Thoracic aorta (tissue), 2 donors: ENCODE data around the gene RACGAP1. TPM values are rescaled to one million over a fixed set of nuclear protein-coding genes. Genes with fewer than 3 reads are reported as not detected.
"Not testable (repeated sequence)": the region's sequence is repeated elsewhere in the genome, so short reads cannot be mapped to it uniquely, and the experiment has no call there.

Experiments used
- ATAC-seq: fragments of 150-250 bp; one replicate; pipeline ENCODE4 v1.8.0; 2017; ENCODE audit warnings: low read depth; ENCODE audit not compliant: insufficient number of reproducible peaks, low FRiP score
- DNase-seq: peaks from one replicate; pipeline ENCODE4 v3.0.0-alpha.2; 2020; ENCODE audit warnings: low spot score
- H3K27ac ChIP-seq, 2 donors: fragments of 200-600 bp; sonication (generic); 1 replicate in 1 of 2; 2 replicates in 1 of 2; pipeline ENCODE4 v1.5.1; 2016; ENCODE audit warnings: mild to moderate bottlenecking in 2 of 2, moderate library complexity in 2 of 2
- H3K27me3 ChIP-seq: fragments of 200-600 bp; sonication (generic); replicated peaks from 2 replicates; pipeline ENCODE4 v1.6.0; 2016; ENCODE audit warnings: mild to moderate bottlenecking; ENCODE audit not compliant: insufficient read depth
- H3K36me3 ChIP-seq: fragments of 200-600 bp; sonication (generic); one replicate; pipeline ENCODE4 v1.5.1; 2016
- H3K4me1 ChIP-seq, 2 donors: fragments of 200-600 bp; sonication (generic); 1 replicate in 1 of 2; 2 replicates in 1 of 2; pipeline versions ENCODE4 v1.5.1 to v1.6.0; 2016; ENCODE audit warnings: low read depth in 2 of 2, mild to moderate bottlenecking in 1 of 2; ENCODE audit not compliant: control insufficient read depth in 1 of 2
- H3K4me3 ChIP-seq: fragments of 200-600 bp; sonication (generic); 2 replicates; pipeline ENCODE4 v1.5.1; 2016; ENCODE audit warnings: mild to moderate bottlenecking
- H3K9me3 ChIP-seq: fragments of 200-600 bp; sonication (generic); 2 replicates; pipeline ENCODE4 v1.5.1; 2016
- CTCF ChIP-seq: fragments of 200-600 bp; sonication (generic); IDR thresholded peaks from one replicate; pipeline ENCODE4 v1.5.1; 2019; ENCODE audit warnings: antibody characterized with exemption
- total RNA-seq, 2 donors: library from RNA; depleted of rRNA; stranded (reverse); fragments of >200 nt; gene quantifications; one replicate each; pipeline versions ENCODE4 v1.1.0 to v1.2.3, GENCODE V29; 2016

RACGAP1 gene
- total RNA-seq, 2 donors from 2014 or later = 3.0 to 4.8 TPM

- Histone ChIP-seq H3K27me3 (no peaks in the 10 kb centered on the region), H3K4me1 (no peaks in the 10 kb centered on the region), H3K4me3 (no peak overlapping the region), H3K36me3 (peaks cover 6% of the 10 kb centered on the region), H3K27ac (no peak overlapping the region), H3K9me3 (no peaks in the 10 kb centered on the region)
- DNase-seq (no peak), ATAC-seq (no peak)
- no peak for TF ChIP-seq CTCF
These were observed 20.6 kb downstream of the RACGAP1 start for GRCh38 chr12:50004696-50005095.

- no peak overlapping the region for H3K4me3 ChIP-seq
- H3K4me1 ChIP-seq = no peaks in the 10 kb centered on the region
- peaks cover 6% of the 10 kb centered on the region for H3K36me3 ChIP-seq
- H3K27me3 ChIP-seq = no peaks in the 10 kb centered on the region
- no peaks in the 10 kb centered on the region for H3K9me3 ChIP-seq
- DNase-seq (no peak), ATAC-seq (no peak)
- TF ChIP-seq CTCF = no peak
- no peak overlapping the region for H3K27ac ChIP-seq
These were observed 21.7 kb downstream of the RACGAP1 start for GRCh38 chr12:50003595-50003994.

- Histone ChIP-seq H3K9me3 (no peaks in the 10 kb centered on the region), H3K36me3 (peaks cover 9% of the 10 kb centered on the region), H3K4me3 (no peak overlapping the region), H3K27me3 (no peaks in the 10 kb centered on the region), H3K27ac (no peak overlapping the region), H3K4me1 (no peaks in the 10 kb centered on the region)
- DNase-seq (no peak), ATAC-seq (no peak)
- no peak for TF ChIP-seq CTCF
These were observed 26.8 kb downstream of the RACGAP1 start for GRCh38 chr12:49998453-49998852.

GRCh38 chr12:49990273-49990672 is 35.0 kb downstream of the RACGAP1 start:
- Histone ChIP-seq H3K27me3 (no peaks in the 10 kb centered on the region), H3K9me3 (no peaks in the 10 kb centered on the region), H3K4me1 (no peaks in the 10 kb centered on the region), H3K4me3 (no peak overlapping the region), H3K36me3 (no peaks in the 10 kb centered on the region), H3K27ac (no peak overlapping the region)
- TF ChIP-seq CTCF = no peak
- ATAC-seq (no peak), DNase-seq (no peak)

GRCh38 chr12:49989400-49989799 is 35.9 kb downstream of the RACGAP1 start:
- not testable (repeated sequence) for H3K27ac ChIP-seq, H3K4me1 ChIP-seq, H3K27me3 ChIP-seq, H3K9me3 ChIP-seq, H3K36me3 ChIP-seq, H3K4me3 ChIP-seq, DNase-seq, ATAC-seq

- Histone ChIP-seq H3K4me1 (peaks cover 3 to 11% of the 10 kb centered on the region in 2 donors), H3K27me3 (no peaks in the 10 kb centered on the region), H3K27ac (no peak overlapping the region), H3K4me3 (no peak overlapping the region), H3K36me3 (no peaks in the 10 kb centered on the region), H3K9me3 (no peaks in the 10 kb centered on the region)
- DNase-seq = no peak
- ATAC-seq = no peak
- no peak for TF ChIP-seq CTCF
These were observed 37.5 kb downstream of the RACGAP1 start for GRCh38 chr12:49987625-49988303.

GRCh38 chr12:49986476-49986875 is 38.8 kb downstream of the RACGAP1 start:
- H3K4me3 ChIP-seq, H3K27ac ChIP-seq, ATAC-seq, DNase-seq, H3K9me3 ChIP-seq, H3K36me3 ChIP-seq, H3K27me3 ChIP-seq: not testable (repeated sequence)
- H3K4me1 ChIP-seq = peaks cover 3 to 11% of the 10 kb centered on the region in 2 donors
